GM12872 (cell line): Measurements from ENCODE around the gene VAT1.

Experiments
- CTCF ChIP-seq: IDR thresholded peaks from 3 replicates; pipeline ENCODE4 v1.5.1; 2011; ENCODE audit warnings: low read depth, mild to moderate bottlenecking, low read length, moderate library complexity; ENCODE audit not compliant: insufficient read depth

The VAT1 gene

GRCh38 chr17:43033948-43034881 is 12.0 kb upstream of the VAT1 start:
- no peak for TF ChIP-seq CTCF

GRCh38 chr17:43031666-43032065 is 9.5 kb upstream of the VAT1 start:
- no peak for TF ChIP-seq CTCF

- TF ChIP-seq CTCF = no peak
Observed at GRCh38 chr17:43030137-43030767, 8.1 kb upstream of the VAT1 start.

GRCh38 chr17:43028221-43028861 is 6.2 kb upstream of the VAT1 start:
- no peak for TF ChIP-seq CTCF

GRCh38 chr17:43027091-43028032 is 5.2 kb upstream of the VAT1 start:
- TF ChIP-seq CTCF = no peak

GRCh38 chr17:43026595-43026994 is 4.4 kb upstream of the VAT1 start:
- no peak for TF ChIP-seq CTCF
